Heart right ventricle (tissue), 16 donors: Measurements from ENCODE around the gene TMED8. TPM values are rescaled to one million over a fixed set of nuclear protein-coding genes. Genes with fewer than 3 reads are reported as not detected.

Source experiments
- ATAC-seq, 8 donors: fragments of 200-7000 bp; cut with Tn5 transposase; one replicate each; pipeline ENCODE4 v1.9.1; 2020; ENCODE audit warnings: mild to moderate bottlenecking in 8 of 8, moderate library complexity in 8 of 8, moderate number of reproducible peaks in 1 of 8
- DNase-seq, 2 donors: peaks; one replicate each; pipeline ENCODE4 v3.0.0-alpha.2; 2020
- H3K27ac ChIP-seq, 10 donors: fragments of 200-600 bp; sonication (generic) in 2 of 10; one replicate each; pipeline versions ENCODE4 v1.5.0 to v1.8.0; 2020 to 2022; ENCODE audit warnings: mild to moderate bottlenecking in 3 of 10
- H3K27me3 ChIP-seq, 7 donors: fragments of 200-600 bp; one replicate each; pipeline ENCODE4 v1.8.0; 2021 to 2022; ENCODE audit warnings: mild to moderate bottlenecking in 2 of 7
- H3K36me3 ChIP-seq, 9 donors: fragments of 200-600 bp; sonication (generic) in 1 of 9; one replicate each; pipeline versions ENCODE4 v1.5.0 to v1.8.0; 2020 to 2022; ENCODE audit warnings: mild to moderate bottlenecking in 2 of 9
- H3K4me1 ChIP-seq, 9 donors: fragments of 200-600 bp; sonication (generic) in 1 of 9; one replicate each; pipeline versions ENCODE4 v1.5.0 to v1.8.0; 2020 to 2022; ENCODE audit warnings: mild to moderate bottlenecking in 4 of 9
- H3K4me3 ChIP-seq, 10 donors: fragments of 200-600 bp; sonication (generic) in 2 of 10; one replicate each; pipeline versions ENCODE4 v1.5.0 to v1.8.0; 2020 to 2022; ENCODE audit warnings: mild to moderate bottlenecking in 7 of 10, moderate library complexity in 2 of 10
- H3K9me3 ChIP-seq, 11 donors: fragments of 200-600 bp in 10 of 11; sonication (generic) in 2 of 11; one replicate each; pipeline versions ENCODE4 v1.5.0 to v1.8.0; 2013 to 2022; ENCODE audit warnings: mild to moderate bottlenecking in 2 of 11, control low read depth in 1 of 11, moderate library complexity in 1 of 11
- WGBS, 2 donors: extraction: QIAGEN DNeasy Blood & Tissue Kit; methylation state at CpG; one replicate each; pipeline ENCODE4 v1.1.7; 2013; ENCODE audit warnings: inconsistent platforms in 1 of 2; 5-methylcytosine and 5-hydroxymethylcytosine counted together
- intact Hi-C, 10 donors: fragments of 100-400 bp; cut with DNase I; formaldehyde crosslinking; loops; one replicate each; pipeline versions ENCODE4 v1.11.1 to v1.14.2; 2022
- polyA plus RNA-seq, 2 donors: library from polyadenylated mRNA; stranded (reverse); fragments of 200-250 nt; gene quantifications; one replicate each; pipeline ENCODE4 v1.2.3, GENCODE V29; 2013
- total RNA-seq, 10 donors: library from RNA; stranded (reverse); fragmentation: NEBNext Ultra II Directional in 3 of 10; extraction: Animal tissue kit (Norgen Biotek cat#: 25700) in 3 of 10; gene quantifications; one replicate each; pipeline versions ENCODE4 v1.2.1 to v1.2.4, GENCODE V29; 2021 to 2023
- TF ChIP-seq, protein P1 (sequence below), 9 donors: fragments of 200-600 bp; sonication (generic) in 2 of 9; IDR thresholded peaks; one replicate each; pipeline versions ENCODE4 v1.5.0 to v1.8.0; 2021 to 2022; ENCODE audit warnings: antibody characterized with exemption in 9 of 9, mild to moderate bottlenecking in 5 of 9, moderate library complexity in 1 of 9
- donor health status: Arrhythmogenic right ventricular cardiomyopathy.
- donor health status: ischemic (EF 13 %, LVEDD 7.1; RV severe dilation, severe dysfunction).
- donor health status: healthy with polysubstance abuse.
- donor health status: DM: no; HTN: yes; CAD: no.
- donor health status: DM: no; HTN: no; CAD: no.
- donor health status: ischemic (EF 25% LVEDD 6.9; RV normal size, moderate dysfunction).
- donor health status: ischemic (EF 25% LVEDD 5.7; RV mildly dilated, moderate dysfunction).
- donor health status: healthy.
- donor health status: DM: yes; HTN: yes; CAD: no.
- donor health status: Ischemic cardiomyopathy.
- donor health status: ischemic (EF 35%, LVEDD 5.7; RV mildly dilated, moderate dysfunction).
- donor health status: nonischemic (EF 11% LVEDD 7.7; RV severe dilation, severe dysfunction).
- donor health status: DM: yes; HTN: yes; CAD: no.
- donor health status: PGD.
- donor health status: ischemic (EF 29% LVEDD 5.4; RV normal size, mild dysfunction).
- donor health status: nonischemic (EF 23%, LVEDD 6.1; RV moderate dilation, normal function).

The TMED8 gene
- total and polyA plus RNA-seq, 12 donors, result 1.8 to 8.7 (median 6.8) TPM

DNA sequence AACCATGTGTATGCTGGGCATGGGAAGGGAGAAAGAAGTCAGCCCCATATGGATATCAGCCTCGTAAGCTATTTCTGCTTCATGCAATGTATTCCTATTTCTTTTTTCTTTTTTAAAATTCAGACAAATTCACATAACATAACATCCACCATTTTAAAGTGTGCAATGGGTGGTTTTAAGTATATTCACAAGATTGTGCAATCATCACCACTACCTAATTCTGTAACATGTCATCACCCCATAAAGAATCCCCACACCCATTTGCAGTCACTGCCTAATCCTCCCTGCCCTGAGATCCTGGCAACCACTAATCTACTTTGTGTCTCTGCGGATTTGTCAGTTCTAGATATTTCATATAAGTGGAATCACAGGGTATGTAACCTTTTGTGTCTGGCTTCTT lies 65.7 kb downstream of the TMED8 start:
- DNase-seq (no peak), ATAC-seq (no peak)
- peaks cover 0 to 45% (median 19%) of the 10 kb centered on the region in 9 donors for H3K4me1 ChIP-seq
- H3K4me3 ChIP-seq, result no peak overlapping the region
- no peaks in the 10 kb centered on the region for H3K9me3 ChIP-seq
- H3K27me3 ChIP-seq, result no peaks in the 10 kb centered on the region
- 81 to 88% methylated on average over 2 of the region's 2 CpGs for WGBS, 2 donors
- no peak overlapping the region for H3K27ac ChIP-seq
- intact Hi-C loops, result loop anchor here in 6 of 10 donors (5.0 to 10.0 kb wide), 7 partner anchors 156 to 436 kb away; partner anchors contain the start of gene ZDHHC22 (in 1 of the 6)
- TF ChIP-seq, protein P1, sequence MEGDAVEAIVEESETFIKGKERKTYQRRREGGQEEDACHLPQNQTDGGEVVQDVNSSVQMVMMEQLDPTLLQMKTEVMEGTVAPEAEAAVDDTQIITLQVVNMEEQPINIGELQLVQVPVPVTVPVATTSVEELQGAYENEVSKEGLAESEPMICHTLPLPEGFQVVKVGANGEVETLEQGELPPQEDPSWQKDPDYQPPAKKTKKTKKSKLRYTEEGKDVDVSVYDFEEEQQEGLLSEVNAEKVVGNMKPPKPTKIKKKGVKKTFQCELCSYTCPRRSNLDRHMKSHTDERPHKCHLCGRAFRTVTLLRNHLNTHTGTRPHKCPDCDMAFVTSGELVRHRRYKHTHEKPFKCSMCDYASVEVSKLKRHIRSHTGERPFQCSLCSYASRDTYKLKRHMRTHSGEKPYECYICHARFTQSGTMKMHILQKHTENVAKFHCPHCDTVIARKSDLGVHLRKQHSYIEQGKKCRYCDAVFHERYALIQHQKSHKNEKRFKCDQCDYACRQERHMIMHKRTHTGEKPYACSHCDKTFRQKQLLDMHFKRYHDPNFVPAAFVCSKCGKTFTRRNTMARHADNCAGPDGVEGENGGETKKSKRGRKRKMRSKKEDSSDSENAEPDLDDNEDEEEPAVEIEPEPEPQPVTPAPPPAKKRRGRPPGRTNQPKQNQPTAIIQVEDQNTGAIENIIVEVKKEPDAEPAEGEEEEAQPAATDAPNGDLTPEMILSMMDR (IDR thresholded peaks at IDR 0.05), result no peak
- H3K36me3 ChIP-seq, result peaks cover 0 to 12% (median 0%) of the 10 kb centered on the region in 9 donors

DNA sequence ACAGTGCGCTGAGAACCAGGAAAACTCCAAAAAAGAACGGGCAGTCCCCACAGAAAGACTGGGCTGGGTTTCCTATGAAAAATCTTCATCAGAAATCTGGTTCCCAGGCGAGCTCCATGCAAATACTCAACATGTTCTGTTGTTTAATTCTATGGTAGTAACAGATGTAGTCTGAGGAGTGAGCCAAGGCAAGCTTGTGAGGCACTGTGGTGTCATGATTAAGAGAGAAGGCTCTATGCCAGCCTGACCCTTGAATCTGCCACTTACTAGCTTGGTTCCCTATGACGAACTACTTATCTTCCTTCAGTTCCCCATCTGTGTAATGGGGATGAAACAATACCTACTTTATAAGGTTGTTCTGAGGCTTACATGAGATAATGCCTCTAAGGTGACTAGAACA lies 66.9 kb downstream of the TMED8 start:
- intact Hi-C loops, result loop anchor here in 6 of 10 donors (5.0 to 10.0 kb wide), 7 partner anchors 155 to 435 kb away; partner anchors contain the start of gene ZDHHC22 (in 1 of the 6)
- Histone ChIP-seq H3K27ac (no peak overlapping the region), H3K36me3 (peaks cover 0 to 24% (median 6%) of the 10 kb centered on the region in 9 donors), H3K4me3 (no peak overlapping the region), H3K9me3 (no peaks in the 10 kb centered on the region), H3K27me3 (no peaks in the 10 kb centered on the region), H3K4me1 (peaks cover 0 to 33% (median 11%) of the 10 kb centered on the region in 9 donors)
- 84 to 85% methylated on average over 4 of the region's 4 CpGs for WGBS, 2 donors
- DNase-seq (no peak), ATAC-seq (no peak)
- TF ChIP-seq, protein P1 (IDR thresholded peaks at IDR 0.05), result no peak

DNA sequence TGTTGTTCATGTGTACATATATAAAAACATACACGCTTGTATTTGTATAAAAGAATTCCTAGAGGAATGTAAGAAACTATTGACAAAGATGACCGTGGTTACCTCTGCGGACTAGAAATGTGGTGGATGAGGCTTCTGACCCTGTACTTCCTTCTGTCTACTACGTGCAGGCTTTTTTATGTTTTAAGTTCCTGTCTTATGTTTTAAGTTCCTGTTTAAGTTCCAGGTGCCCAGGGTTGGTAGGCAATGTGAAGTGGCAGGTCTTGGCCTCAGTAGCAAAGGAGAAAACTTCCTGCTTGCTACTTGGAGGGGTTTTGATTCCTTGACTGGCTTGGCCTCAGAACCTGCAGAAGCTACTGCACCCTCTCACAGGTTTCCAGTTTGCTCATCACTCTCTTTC lies 67.8 kb downstream of the TMED8 start:
- intact Hi-C loops, result loop anchor here in 4 of 10 donors (10.0 kb wide), 3 partner anchors 154 to 246 kb away; no protein-coding TSS in a partner anchor
- no peaks in the 10 kb centered on the region for H3K9me3 ChIP-seq
- H3K27me3 ChIP-seq, result no peaks in the 10 kb centered on the region
- WGBS, 2 donors, result 83 to 84% methylated on average over 4 of the region's 4 CpGs
- TF ChIP-seq, protein P1 (IDR thresholded peaks at IDR 0.05), result no peak
- H3K36me3 ChIP-seq, result peaks cover 0 to 33% (median 6%) of the 10 kb centered on the region in 9 donors
- H3K4me3 ChIP-seq, result no peak overlapping the region
- ATAC-seq, result no peak
- no peak for DNase-seq
- H3K27ac ChIP-seq, result no peak overlapping the region
- peaks cover 0 to 25% (median 8%) of the 10 kb centered on the region in 9 donors for H3K4me1 ChIP-seq

DNA sequence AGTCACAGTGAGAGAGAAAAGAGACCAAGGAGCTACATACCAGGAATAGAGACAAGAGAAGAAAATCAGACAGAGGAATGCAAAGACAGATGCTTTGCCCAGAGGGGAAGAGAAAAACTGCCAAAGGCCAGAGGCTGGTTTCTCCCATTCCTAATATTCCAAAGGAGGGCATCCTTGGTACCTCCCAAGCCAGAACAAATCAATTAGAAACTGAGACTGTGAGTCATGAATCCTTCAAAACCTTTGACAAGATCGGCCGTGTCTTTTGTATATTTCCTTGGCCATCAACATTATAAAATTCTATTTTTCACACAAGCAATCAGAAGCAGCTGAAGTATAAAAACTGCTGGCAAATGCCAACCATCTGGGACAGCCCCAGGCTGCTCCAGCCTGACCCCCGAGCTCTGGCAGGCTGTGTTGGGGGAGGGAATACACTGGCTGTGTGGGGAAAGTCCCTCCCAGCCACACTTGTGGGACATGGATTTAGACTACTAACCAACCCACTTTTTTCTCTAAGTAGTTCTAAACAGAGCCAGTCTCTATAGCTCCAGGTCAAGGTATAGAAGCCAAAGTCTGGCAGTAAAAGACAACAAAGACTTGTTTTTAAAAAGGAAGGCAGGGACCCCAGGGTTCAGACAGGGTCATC lies 69.9 kb downstream of the TMED8 start:
- Histone ChIP-seq H3K27ac (no peak overlapping the region), H3K4me1 (peaks cover 0 to 29% (median 4%) of the 10 kb centered on the region in 9 donors), H3K4me3 (no peak overlapping the region), H3K36me3 (peaks cover 0 to 52% (median 9%) of the 10 kb centered on the region in 9 donors), H3K9me3 (no peaks in the 10 kb centered on the region), H3K27me3 (no peaks in the 10 kb centered on the region)
- intact Hi-C loops, result loop anchor here in 4 of 10 donors (10.0 kb wide), 3 partner anchors 152 to 248 kb away; no protein-coding TSS in a partner anchor
- TF ChIP-seq, protein P1 (IDR thresholded peaks at IDR 0.05), result no peak
- WGBS, 2 donors, result 71 to 81% methylated on average over 3 of the region's 3 CpGs
- ATAC-seq, result peak in 4 of 8 donors; percentile 22 to 54 (median 41)
- DNase-seq, result no peak
